OCI-LY3 (cell line): ENCODE measurements around the gene ZNRF1.

Source experiments
- H2AFZ ChIP-seq: fragments of 200-600, 300-600 bp; shearing (Covaris generic); 2 replicates; pipeline ENCODE4 v1.6.0; 2014; ENCODE audit warnings: antibody characterized with exemption, low read depth, low read length
- H3K27ac ChIP-seq: fragments of 200-600, 300-600 bp; sonication (generic); 2 replicates; pipeline ENCODE4 v1.5.1; 2014; ENCODE audit warnings: mild to moderate bottlenecking, low read length, moderate library complexity, mixed read lengths
- H3K27me3 ChIP-seq: fragments of 200-600, 300-600 bp; sonication (generic); 2 replicates; pipeline ENCODE4 v1.6.1; 2014; ENCODE audit warnings: low read depth, low read length, mixed read lengths
- H3K36me3 ChIP-seq: fragments of 200-600, 300-600 bp; sonication (generic); replicated peaks from 2 replicates; pipeline ENCODE3; 2014; ENCODE audit warnings: low read depth, low read length, mixed read lengths
- H3K4me1 ChIP-seq: fragments of 300-600, 200-600 bp; sonication (generic); 2 replicates; pipeline ENCODE4 v1.6.1; 2014; ENCODE audit warnings: low read length, mixed read lengths
- H3K4me2 ChIP-seq: fragments of 200-600, 300-600 bp; sonication (generic); 2 replicates; pipeline ENCODE4 v1.6.1; 2014; ENCODE audit warnings: low read length, mixed read lengths
- H3K4me3 ChIP-seq: fragments of 300-600, 200-600 bp; sonication (generic); 2 replicates; pipeline ENCODE4 v1.5.1; 2014; ENCODE audit warnings: antibody characterized with exemption, mild to moderate bottlenecking, low read length, moderate library complexity
- H3K79me2 ChIP-seq: fragments of 300-600, 200-600 bp; shearing (Covaris generic); 2 replicates; pipeline ENCODE4 v1.6.1; 2014; ENCODE audit warnings: mild to moderate bottlenecking, low read length, mixed read lengths
- H3K9ac ChIP-seq: fragments of 300-600, 200-600 bp; shearing (Covaris generic); 2 replicates; pipeline ENCODE4 v1.6.0; 2014; ENCODE audit warnings: mild to moderate bottlenecking, low read length, moderate library complexity
- H3K9me3 ChIP-seq: fragments of 200-600, 300-600 bp; shearing (Covaris generic); 2 replicates; pipeline ENCODE4 v1.6.1; 2014; ENCODE audit warnings: low read length, mixed read lengths; ENCODE audit not compliant: insufficient read depth
- H4K20me1 ChIP-seq: fragments of 200-600, 300-600 bp; sonication (generic); 2 replicates; pipeline ENCODE4 v1.6.1; 2016; ENCODE audit warnings: low read length, mixed read lengths; ENCODE audit not compliant: insufficient read depth
- CTCF ChIP-seq: fragments of 200-600, 300-600 bp; sonication (generic); IDR thresholded peaks from 2 replicates; pipeline ENCODE4 v1.5.1; 2014; ENCODE audit warnings: antibody characterized with exemption, low read length, low read depth
- EZH2phosphoT487 ChIP-seq: fragments of 200-600 bp; shearing (Covaris generic); IDR thresholded peaks from 2 replicates; pipeline ENCODE4 v1.6.1; 2018; ENCODE audit warnings: antibody characterized with exemption, mixed run types, low read depth

ZNRF1 gene

GRCh38 chr16:75032655-75033054 is 33.8 kb downstream of the ZNRF1 start:
- Histone ChIP-seq H3K4me3 (no peak overlapping the region), H3K4me1 (peaks cover 7% of the 10 kb centered on the region), H3K79me2 (no peaks in the 10 kb centered on the region), H3K9me3 (no peaks in the 10 kb centered on the region), H3K36me3 (no peaks in the 10 kb centered on the region), H2AFZ (no peak overlapping the region), H3K4me2 (no peak overlapping the region), H4K20me1 (no peaks in the 10 kb centered on the region), H3K27ac (no peak overlapping the region), H3K27me3 (no peaks in the 10 kb centered on the region), H3K9ac (no peak overlapping the region)
- TF ChIP-seq EZH2phosphoT487 (no peak), CTCF (no peak)

- H3K4me3 ChIP-seq, result no peak overlapping the region
Measured at GRCh38 chr16:75035410-75035968, 36.7 kb downstream of the ZNRF1 start.

GRCh38 chr16:75038036-75038858 is 39.4 kb downstream of the ZNRF1 start:
- H4K20me1 ChIP-seq, result no peaks in the 10 kb centered on the region
- H3K36me3 ChIP-seq, result peaks cover 4% of the 10 kb centered on the region
- H3K27ac ChIP-seq, result no peak overlapping the region

More at GRCh38 chr16:75035410-75035968, 36.7 kb downstream of the ZNRF1 start:
- Histone ChIP-seq H3K79me2 (no peaks in the 10 kb centered on the region), H2AFZ (no peak overlapping the region), H3K4me1 (peaks cover 7% of the 10 kb centered on the region), H3K9me3 (no peaks in the 10 kb centered on the region), H3K9ac (no peak overlapping the region), H3K36me3 (peaks cover 4% of the 10 kb centered on the region), H3K4me2 (no peak overlapping the region), H3K27ac (no peak overlapping the region), H3K27me3 (no peaks in the 10 kb centered on the region), H4K20me1 (no peaks in the 10 kb centered on the region)
- TF ChIP-seq EZH2phosphoT487, result no peak
- TF ChIP-seq CTCF, result no peak

More at GRCh38 chr16:75038036-75038858, 39.4 kb downstream of the ZNRF1 start:
- H3K4me3 ChIP-seq, result no peak overlapping the region
- no peak overlapping the region for H2AFZ ChIP-seq
- H3K4me1 ChIP-seq, result peaks cover 4% of the 10 kb centered on the region
- H3K9me3 ChIP-seq, result no peaks in the 10 kb centered on the region
- no peaks in the 10 kb centered on the region for H3K79me2 ChIP-seq
- no peak overlapping the region for H3K4me2 ChIP-seq
- H3K27me3 ChIP-seq, result no peaks in the 10 kb centered on the region
- no peak overlapping the region for H3K9ac ChIP-seq
- TF ChIP-seq EZH2phosphoT487 (no peak), CTCF (no peak)
